ENCODE measurements around the gene COG5. TPM values are rescaled to one million over a fixed set of nuclear protein-coding genes. Genes with fewer than 3 reads are reported as not detected.

COG5 gene
- total and polyA plus RNA-seq, 9 of the 15 experiments (the other 6 are each of a cell fraction or from before 2014, with no cell fraction given) = 15.3 to 75.1 (median 56.4) TPM

- TF ChIP-seq, protein P1, sequence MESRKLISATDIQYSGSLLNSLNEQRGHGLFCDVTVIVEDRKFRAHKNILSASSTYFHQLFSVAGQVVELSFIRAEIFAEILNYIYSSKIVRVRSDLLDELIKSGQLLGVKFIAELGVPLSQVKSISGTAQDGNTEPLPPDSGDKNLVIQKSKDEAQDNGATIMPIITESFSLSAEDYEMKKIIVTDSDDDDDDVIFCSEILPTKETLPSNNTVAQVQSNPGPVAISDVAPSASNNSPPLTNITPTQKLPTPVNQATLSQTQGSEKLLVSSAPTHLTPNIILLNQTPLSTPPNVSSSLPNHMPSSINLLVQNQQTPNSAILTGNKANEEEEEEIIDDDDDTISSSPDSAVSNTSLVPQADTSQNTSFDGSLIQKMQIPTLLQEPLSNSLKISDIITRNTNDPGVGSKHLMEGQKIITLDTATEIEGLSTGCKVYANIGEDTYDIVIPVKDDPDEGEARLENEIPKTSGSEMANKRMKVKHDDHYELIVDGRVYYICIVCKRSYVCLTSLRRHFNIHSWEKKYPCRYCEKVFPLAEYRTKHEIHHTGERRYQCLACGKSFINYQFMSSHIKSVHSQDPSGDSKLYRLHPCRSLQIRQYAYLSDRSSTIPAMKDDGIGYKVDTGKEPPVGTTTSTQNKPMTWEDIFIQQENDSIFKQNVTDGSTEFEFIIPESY (CRISPR knock-in tag; IDR thresholded peaks at IDR 0.05) = peak; percentile 40
- TF ChIP-seq MYC (IDR thresholded peaks at IDR 0.05; ENCODE audit: low read depth, low read length) (peak; percentile 86), MYC (CRISPR knock-in tag; IDR thresholded peaks at IDR 0.05; ENCODE audit: borderline replicate concordance, low read depth) (peak; percentile 69; the same call in 1 of the 2 replicates), CREM (IDR thresholded peaks at IDR 0.05; ENCODE audit: low read depth) (peak; percentile 98), NBN (IDR thresholded peaks at IDR 0.05; ENCODE audit: low read depth) (peak; percentile 80; the same call in 1 of the 2 replicates), ZNF274 (IDR thresholded peaks at IDR 0.05; ENCODE audit: borderline replicate concordance, low read depth, low read length) (no peak), GABPB2 (CRISPR knock-in tag; conservative IDR thresholded peaks at IDR 0.05) (no peak), ZNF133 (CRISPR knock-in tag; IDR thresholded peaks at IDR 0.05) (0 out of 2 replicates have a peak, but pooled peaks have one; percentile 47), ZZZ3 (IDR thresholded peaks at IDR 0.05) (no peak), IRF1 (CRISPR knock-in tag; IDR thresholded peaks at IDR 0.05; ENCODE audit: borderline replicate concordance) (peak; percentile 72; the same call in 1 of the 2 replicates), RBFOX2 (IDR thresholded peaks at IDR 0.05; ENCODE audit: low read depth, low read length) (peak; percentile 99), HOMEZ (CRISPR knock-in tag; IDR thresholded peaks at IDR 0.05) (peak; percentile 85; the same call in 1 of the 2 replicates), KHSRP (IDR thresholded peaks at IDR 0.05) (no peak; the same call in none of the 2 replicates), NFATC3 (IDR thresholded peaks at IDR 0.05) (no peak), HDAC8 (tag; IDR thresholded peaks at IDR 0.05) (peak; percentile 87)
- TF ChIP-seq, protein P2, sequence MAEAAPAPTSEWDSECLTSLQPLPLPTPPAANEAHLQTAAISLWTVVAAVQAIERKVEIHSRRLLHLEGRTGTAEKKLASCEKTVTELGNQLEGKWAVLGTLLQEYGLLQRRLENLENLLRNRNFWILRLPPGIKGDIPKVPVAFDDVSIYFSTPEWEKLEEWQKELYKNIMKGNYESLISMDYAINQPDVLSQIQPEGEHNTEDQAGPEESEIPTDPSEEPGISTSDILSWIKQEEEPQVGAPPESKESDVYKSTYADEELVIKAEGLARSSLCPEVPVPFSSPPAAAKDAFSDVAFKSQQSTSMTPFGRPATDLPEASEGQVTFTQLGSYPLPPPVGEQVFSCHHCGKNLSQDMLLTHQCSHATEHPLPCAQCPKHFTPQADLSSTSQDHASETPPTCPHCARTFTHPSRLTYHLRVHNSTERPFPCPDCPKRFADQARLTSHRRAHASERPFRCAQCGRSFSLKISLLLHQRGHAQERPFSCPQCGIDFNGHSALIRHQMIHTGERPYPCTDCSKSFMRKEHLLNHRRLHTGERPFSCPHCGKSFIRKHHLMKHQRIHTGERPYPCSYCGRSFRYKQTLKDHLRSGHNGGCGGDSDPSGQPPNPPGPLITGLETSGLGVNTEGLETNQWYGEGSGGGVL (CRISPR knock-in tag; IDR thresholded peaks at IDR 0.05) = no peak
- TF ChIP-seq, protein P3, sequence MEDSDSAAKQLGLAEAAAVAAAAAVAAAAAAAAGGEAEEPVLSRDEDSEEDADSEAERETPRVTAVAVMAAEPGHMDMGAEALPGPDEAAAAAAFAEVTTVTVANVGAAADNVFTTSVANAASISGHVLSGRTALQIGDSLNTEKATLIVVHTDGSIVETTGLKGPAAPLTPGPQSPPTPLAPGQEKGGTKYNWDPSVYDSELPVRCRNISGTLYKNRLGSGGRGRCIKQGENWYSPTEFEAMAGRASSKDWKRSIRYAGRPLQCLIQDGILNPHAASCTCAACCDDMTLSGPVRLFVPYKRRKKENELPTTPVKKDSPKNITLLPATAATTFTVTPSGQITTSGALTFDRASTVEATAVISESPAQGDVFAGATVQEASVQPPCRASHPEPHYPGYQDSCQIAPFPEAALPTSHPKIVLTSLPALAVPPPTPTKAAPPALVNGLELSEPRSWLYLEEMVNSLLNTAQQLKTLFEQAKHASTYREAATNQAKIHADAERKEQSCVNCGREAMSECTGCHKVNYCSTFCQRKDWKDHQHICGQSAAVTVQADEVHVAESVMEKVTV (CRISPR knock-in tag; IDR thresholded peaks at IDR 0.05) = peak; percentile 53; the same call in 1 of the 2 replicates
These were observed 16.4 kb upstream of the COG5 start, which contains the start of gene BCAP29 (continued) for GRCh38 chr7:107579885-107580715.
